SU-DHL-6 (cell line): Measurements from ENCODE around the gene C4BPB.

Experiments used
- CTCF ChIP-seq: fragments of 200-600 bp; sonication (generic); IDR thresholded peaks from one replicate; pipeline ENCODE4 v1.5.1; 2017; ENCODE audit warnings: antibody characterized with exemption, mild to moderate bottlenecking, low read length, moderate library complexity; ENCODE audit not compliant: insufficient read depth, poor library complexity, severe bottlenecking
- EZH2phosphoT487 ChIP-seq: fragments of 200-600 bp; sonication (generic), shearing (Covaris generic); conservative IDR thresholded peaks from 2 replicates; pipeline ENCODE4 v1.6.1; 2018; ENCODE audit warnings: mild to moderate bottlenecking, antibody characterized with exemption, low read length, moderate library complexity, mixed read lengths

DNA sequence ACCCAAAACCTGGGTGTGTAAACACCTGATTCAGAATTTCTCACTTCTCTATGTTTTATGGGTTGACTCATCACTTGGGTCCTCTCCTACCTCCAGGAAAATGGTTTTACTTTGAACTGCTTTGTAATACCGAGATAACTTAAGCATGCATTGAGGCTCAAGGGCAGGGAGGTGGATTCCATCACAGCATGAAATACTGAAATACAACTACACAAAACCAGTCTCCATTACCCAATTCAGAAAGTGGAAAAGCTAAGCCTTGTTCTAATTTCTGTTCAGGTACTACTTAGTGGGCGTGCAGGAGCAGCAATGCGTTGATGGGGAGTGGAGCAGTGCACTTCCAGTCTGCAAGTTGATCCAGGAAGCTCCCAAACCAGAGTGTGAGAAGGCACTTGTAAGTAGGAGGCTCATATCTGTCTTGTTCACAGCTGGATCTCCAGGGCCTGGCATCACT, 9.2 kb downstream of the C4BPB start:
- no peak for TF ChIP-seq CTCF
- TF ChIP-seq EZH2phosphoT487: no peak
